Coronary artery (tissue), 2 donors: Measurements from ENCODE around the gene ESF1.

Source experiments
- DNase-seq: peaks from one replicate; pipeline ENCODE4 v3.0.0-alpha.2; 2017; ENCODE audit warnings: low spot score
- H3K27ac ChIP-seq, 2 donors: fragments of 200-600 bp; sonication (generic); one replicate each; pipeline ENCODE4 v1.5.1; 2016 to 2019
- H3K4me3 ChIP-seq: fragments of 200-600 bp; sonication (generic); 2 replicates; pipeline ENCODE4 v1.5.1; 2016; ENCODE audit warnings: mild to moderate bottlenecking, moderate library complexity
- TF ChIP-seq, protein P1 (sequence below): fragments of 200-600 bp; sonication (generic); IDR thresholded peaks from one replicate; pipeline ENCODE4 v1.5.1; 2019; ENCODE audit warnings: antibody characterized with exemption

The ESF1 gene

GRCh38 chr20:13758884-13759283 lies 25.8 kb downstream of the ESF1 start:
- TF ChIP-seq, protein P1, sequence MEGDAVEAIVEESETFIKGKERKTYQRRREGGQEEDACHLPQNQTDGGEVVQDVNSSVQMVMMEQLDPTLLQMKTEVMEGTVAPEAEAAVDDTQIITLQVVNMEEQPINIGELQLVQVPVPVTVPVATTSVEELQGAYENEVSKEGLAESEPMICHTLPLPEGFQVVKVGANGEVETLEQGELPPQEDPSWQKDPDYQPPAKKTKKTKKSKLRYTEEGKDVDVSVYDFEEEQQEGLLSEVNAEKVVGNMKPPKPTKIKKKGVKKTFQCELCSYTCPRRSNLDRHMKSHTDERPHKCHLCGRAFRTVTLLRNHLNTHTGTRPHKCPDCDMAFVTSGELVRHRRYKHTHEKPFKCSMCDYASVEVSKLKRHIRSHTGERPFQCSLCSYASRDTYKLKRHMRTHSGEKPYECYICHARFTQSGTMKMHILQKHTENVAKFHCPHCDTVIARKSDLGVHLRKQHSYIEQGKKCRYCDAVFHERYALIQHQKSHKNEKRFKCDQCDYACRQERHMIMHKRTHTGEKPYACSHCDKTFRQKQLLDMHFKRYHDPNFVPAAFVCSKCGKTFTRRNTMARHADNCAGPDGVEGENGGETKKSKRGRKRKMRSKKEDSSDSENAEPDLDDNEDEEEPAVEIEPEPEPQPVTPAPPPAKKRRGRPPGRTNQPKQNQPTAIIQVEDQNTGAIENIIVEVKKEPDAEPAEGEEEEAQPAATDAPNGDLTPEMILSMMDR: no peak
- no peak for DNase-seq
- no peak overlapping the region for H3K27ac ChIP-seq
- no peak overlapping the region for H3K4me3 ChIP-seq

- H3K4me3 ChIP-seq: no peak overlapping the region
- no peak for DNase-seq
- peak overlapping the region in 1 of 2 donors; percentile 8 for H3K27ac ChIP-seq
- TF ChIP-seq, protein P1: no peak
Measured at GRCh38 chr20:13756551-13756950, 28.2 kb downstream of the ESF1 start.

DNA sequence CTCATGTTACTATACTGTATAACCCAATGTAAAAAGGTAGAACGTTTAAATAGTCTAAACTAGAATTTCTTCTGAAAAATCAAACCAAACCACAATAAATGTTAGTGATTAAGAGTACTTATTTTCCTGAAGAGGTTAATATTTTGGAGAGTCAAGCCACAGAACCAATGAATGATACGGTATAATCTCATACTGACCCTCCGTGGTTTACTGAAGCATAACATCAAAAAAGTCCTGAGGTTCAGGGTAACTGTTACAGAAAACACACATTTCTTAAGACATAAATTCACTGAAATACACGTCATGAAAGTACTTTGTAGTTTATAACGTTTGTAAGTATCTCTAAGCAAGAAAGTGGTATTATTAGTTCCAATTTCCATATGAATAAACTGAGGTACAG lies 28.9 kb downstream of the ESF1 start:
- TF ChIP-seq, protein P1: no peak
- Histone ChIP-seq H3K4me3 (no peak overlapping the region), H3K27ac (peak overlapping the region in 1 of 2 donors; percentile 8)
- no peak for DNase-seq

DNA sequence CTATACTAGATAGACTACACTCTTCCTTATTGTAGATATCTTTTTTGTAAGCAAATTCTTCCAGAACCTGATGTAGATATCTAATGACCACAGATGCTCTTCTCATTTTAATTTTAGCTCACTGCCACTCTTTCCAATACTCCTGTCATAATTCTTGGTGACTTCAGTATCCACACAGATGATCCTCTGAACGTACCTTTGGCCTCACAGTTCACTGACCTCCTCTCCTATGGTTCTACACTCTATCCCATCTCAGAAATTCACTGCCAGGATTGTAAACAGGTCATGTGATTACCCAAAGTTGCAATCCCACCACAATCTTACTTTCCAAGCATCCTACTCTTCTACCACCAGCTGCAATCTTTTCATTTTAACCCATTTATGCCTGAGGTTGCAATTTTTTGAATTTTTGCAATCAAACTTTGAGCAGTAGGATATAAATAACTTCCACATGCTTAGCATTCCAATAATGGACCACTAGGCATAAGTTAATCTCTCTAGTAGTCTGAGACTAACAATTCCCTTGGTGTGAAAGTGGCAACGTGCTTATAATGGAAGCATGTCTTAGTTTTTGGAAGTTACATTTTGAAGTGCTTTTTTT lies 31.2 kb downstream of the ESF1 start:
- DNase-seq: no peak
- TF ChIP-seq, protein P1: no peak

DNA sequence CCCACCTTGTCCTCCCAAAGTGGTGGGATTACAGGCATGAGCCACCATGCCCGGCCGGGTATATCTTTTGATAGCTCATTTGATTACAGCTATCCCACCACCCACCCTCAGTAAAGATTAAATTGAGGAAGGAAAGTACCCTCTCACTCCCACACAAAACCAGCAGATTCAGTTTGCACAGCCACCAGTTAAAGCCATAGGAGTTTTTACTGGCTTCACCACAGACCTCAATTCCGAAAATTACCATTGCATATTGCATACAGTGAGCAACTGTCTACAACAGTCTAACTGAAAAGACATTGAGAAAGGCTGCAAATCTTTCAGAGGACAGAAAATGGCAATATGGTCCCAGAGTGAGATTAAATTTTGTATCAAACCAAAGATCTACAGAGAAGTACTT lies 34.9 kb downstream of the ESF1 start:
- Histone ChIP-seq H3K4me3 (no peak overlapping the region), H3K27ac (no peak overlapping the region)
- TF ChIP-seq, protein P1: no peak
- no peak for DNase-seq

More for the DNA sequence above, 31.2 kb downstream of the ESF1 start:
- Histone ChIP-seq H3K27ac (no peak overlapping the region), H3K4me3 (no peak overlapping the region)

DNA sequence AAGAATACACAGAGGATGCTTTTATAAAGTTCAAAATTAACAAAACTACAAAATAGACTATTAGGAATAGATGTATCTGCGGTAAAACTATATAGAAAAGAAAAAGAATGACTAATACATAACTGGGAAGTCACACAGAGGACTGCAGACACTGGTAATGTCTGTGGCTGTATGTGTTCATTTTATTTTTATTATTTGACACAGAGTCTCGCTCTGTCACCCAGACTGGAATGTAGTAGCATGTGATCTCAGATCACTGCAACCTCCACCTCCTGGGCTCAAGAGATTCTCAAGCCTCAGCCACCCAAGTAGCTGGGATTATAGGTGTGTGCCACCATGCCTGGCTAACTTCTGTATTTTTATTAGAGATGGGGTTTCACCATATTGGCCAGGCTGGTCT lies 38.9 kb downstream of the ESF1 start:
- H3K4me3 ChIP-seq: no peak overlapping the region
- TF ChIP-seq, protein P1: no peak
- no peak for DNase-seq
- H3K27ac ChIP-seq: no peak overlapping the region

GRCh38 chr20:13744352-13744751 lies 40.4 kb downstream of the ESF1 start:
- Histone ChIP-seq H3K4me3 (no peak overlapping the region), H3K27ac (no peak overlapping the region)
- TF ChIP-seq, protein P1: no peak
- DNase-seq: no peak
